SK-N-SH treated with all-trans-retinoic acid at 6 μM for 48 hours (cell line): ENCODE results near the gene FARP1.
A peak's percentile ranks its signal among the peaks of the same experiment; 100 is the strongest.

Source experiments
- ATAC-seq: fragments of 200-7000 bp; cut with Tn5 transposase; 3 replicates; pipeline ENCODE4 v1.9.1; 2020; ENCODE audit warnings: mild to moderate bottlenecking, moderate library complexity
- ARNTL ChIP-seq: fragments of 450-650 bp; formaldehyde crosslinking; IDR thresholded peaks from 2 replicates; pipeline ENCODE4 v1.5.0; 2020; ENCODE audit warnings: low read depth, mild to moderate bottlenecking, moderate library complexity, borderline replicate concordance
- BACH2 ChIP-seq: fragments of 250-450 bp; sonication (Bioruptor Pico); IDR thresholded peaks from 2 replicates; pipeline ENCODE4 v1.9.0; 2021; ENCODE audit warnings: mild to moderate bottlenecking, borderline replicate concordance
- CREB5 ChIP-seq: fragments of 250-450 bp; sonication (Bioruptor Pico); IDR thresholded peaks from 2 replicates; pipeline ENCODE4 v1.5.1; 2020; ENCODE audit warnings: low read depth, mild to moderate bottlenecking, moderate library complexity
- CSDC2 ChIP-seq: fragments of 250-450 bp; sonication (Bioruptor Pico); IDR thresholded peaks from 2 replicates; pipeline ENCODE4 v1.5.0; 2020; ENCODE audit warnings: mild to moderate bottlenecking, moderate library complexity
- CSRNP3 ChIP-seq: fragments of 250-450 bp; sonication (Bioruptor Pico); IDR thresholded peaks from 2 replicates; pipeline ENCODE4 v1.5.1; 2021; ENCODE audit warnings: mild to moderate bottlenecking, moderate library complexity
- GLIS3 ChIP-seq: fragments of 250-450 bp; sonication (Bioruptor Pico); IDR thresholded peaks from 2 replicates; pipeline ENCODE4 v1.5.0; 2020; ENCODE audit warnings: mild to moderate bottlenecking, moderate library complexity
- ISL1 ChIP-seq: fragments of 250-450 bp; sonication (Bioruptor Pico); IDR thresholded peaks from 2 replicates; pipeline ENCODE4 v2.1.2; 2022; ENCODE audit warnings: mild to moderate bottlenecking, moderate library complexity
- OSR1 ChIP-seq: fragments of 250-450 bp; sonication (Bioruptor Pico); IDR thresholded peaks from 2 replicates; pipeline ENCODE4 v1.8.0; 2022; ENCODE audit warnings: moderate library complexity, mild to moderate bottlenecking, inconsistent platforms
- PATZ1 ChIP-seq: fragments of 250-450 bp; sonication (Bioruptor Pico); IDR thresholded peaks from 2 replicates; pipeline ENCODE4 v1.8.0; 2020; ENCODE audit warnings: mild to moderate bottlenecking, moderate library complexity, borderline replicate concordance
- POU6F1 ChIP-seq: fragments of 250-450 bp; sonication (Bioruptor Pico); IDR thresholded peaks from 2 replicates; pipeline ENCODE4 v1.8.0; 2021; ENCODE audit warnings: low read depth, mild to moderate bottlenecking, moderate library complexity, borderline replicate concordance
- PPARA ChIP-seq: fragments of 250-450 bp; sonication (Bioruptor Pico); IDR thresholded peaks from 2 replicates; pipeline ENCODE4 v1.5.0; 2020; ENCODE audit warnings: mild to moderate bottlenecking, borderline replicate concordance
- RARB ChIP-seq: fragments of 250-450 bp; sonication (Bioruptor Pico); IDR thresholded peaks from 2 replicates; pipeline ENCODE4 v1.8.0; 2021; ENCODE audit warnings: mild to moderate bottlenecking, moderate library complexity
- SNAI2 ChIP-seq: fragments of 250-450 bp; sonication (Bioruptor Pico); IDR thresholded peaks from 2 replicates; pipeline ENCODE4 v1.5.0; 2020; ENCODE audit warnings: mild to moderate bottlenecking, moderate library complexity
- TCF4 ChIP-seq: fragments of 250-450 bp; sonication (Bioruptor Pico); IDR thresholded peaks from 2 replicates; pipeline ENCODE4 v1.8.0; 2021; ENCODE audit warnings: mild to moderate bottlenecking, moderate library complexity, borderline replicate concordance
- TOX ChIP-seq: fragments of 250-450 bp; sonication (Bioruptor Pico); IDR thresholded peaks from 2 replicates; pipeline ENCODE4 v1.8.0; 2021; ENCODE audit warnings: mild to moderate bottlenecking, moderate library complexity, borderline replicate concordance
- TSHZ2 ChIP-seq: fragments of 250-450 bp; sonication (Bioruptor Pico); IDR thresholded peaks from 2 replicates; pipeline ENCODE4 v1.5.0; 2020; ENCODE audit warnings: mild to moderate bottlenecking, moderate library complexity
- ZC3H10 ChIP-seq: fragments of 250-450 bp; sonication (Bioruptor Pico); IDR thresholded peaks from 2 replicates; pipeline ENCODE4 v1.5.1; 2021; ENCODE audit warnings: mild to moderate bottlenecking, moderate library complexity
- ZFP3 ChIP-seq: fragments of 250-450 bp; sonication (Bioruptor Pico); IDR thresholded peaks from 2 replicates; pipeline ENCODE4 v1.5.0; 2020; ENCODE audit warnings: mild to moderate bottlenecking, moderate library complexity
- ZNF565 ChIP-seq: fragments of 450-650 bp; formaldehyde crosslinking; conservative IDR thresholded peaks from 2 replicates; pipeline ENCODE4 v1.5.0; 2020; ENCODE audit warnings: low read depth, mild to moderate bottlenecking, moderate library complexity
- ZNF8 ChIP-seq: fragments of 450-650 bp; formaldehyde crosslinking; IDR thresholded peaks from 2 replicates; pipeline ENCODE4 v1.5.0; 2020; ENCODE audit warnings: mild to moderate bottlenecking, moderate library complexity

FARP1 gene

GRCh38 chr13:98401934-98402333 lies 259.0 kb downstream of the FARP1 start:
- TF ChIP-seq OSR1 (CRISPR knock-in tag) (no peak), SNAI2 (no peak), RARB (CRISPR knock-in tag) (no peak), ZC3H10 (CRISPR knock-in tag) (no peak), ZFP3 (CRISPR knock-in tag) (no peak), PPARA (CRISPR knock-in tag) (no peak), TCF4 (CRISPR knock-in tag) (no peak), PATZ1 (CRISPR knock-in tag) (no peak), POU6F1 (CRISPR knock-in tag) (no peak)
- TF ChIP-seq, all 23 proteins: peak for 0
- ATAC-seq, result no peak

GRCh38 chr13:98403076-98403475 lies 260.2 kb downstream of the FARP1 start:
- ATAC-seq, result no peak
- no peak for TF ChIP-seq BACH2 (CRISPR knock-in tag)
- no peak for TF ChIP-seq SNAI2
- no peak for TF ChIP-seq GLIS3 (CRISPR knock-in tag)
- no peak for TF ChIP-seq CSDC2 (CRISPR knock-in tag)
- TF ChIP-seq PPARA (CRISPR knock-in tag), result no peak
- no peak for TF ChIP-seq ZFP3 (CRISPR knock-in tag)
- no peak for TF ChIP-seq ARNTL (CRISPR knock-in tag)
- no peak for TF ChIP-seq TOX (CRISPR knock-in tag)
- TF ChIP-seq ISL1 (CRISPR knock-in tag), result no peak
- TF ChIP-seq ZNF565 (CRISPR knock-in tag), result no peak
- TF ChIP-seq CREB5 (CRISPR knock-in tag), result no peak
- no peak for TF ChIP-seq CSRNP3
- no peak for TF ChIP-seq TSHZ2 (CRISPR knock-in tag)
- TF ChIP-seq TCF4 (CRISPR knock-in tag), result no peak

GRCh38 chr13:98405107-98405571 lies 262.2 kb downstream of the FARP1 start:
- 0 out of 3 replicates have a peak, but pooled peaks have one; percentile 28 for ATAC-seq
- TF ChIP-seq ZC3H10 (CRISPR knock-in tag) (no peak), TCF4 (CRISPR knock-in tag) (no peak), ISL1 (CRISPR knock-in tag) (no peak), PATZ1 (CRISPR knock-in tag) (no peak), ZNF565 (CRISPR knock-in tag) (no peak), SNAI2 (no peak), ZNF8 (CRISPR knock-in tag) (no peak), BACH2 (CRISPR knock-in tag) (no peak), ARNTL (CRISPR knock-in tag) (no peak), RARB (CRISPR knock-in tag) (no peak), TSHZ2 (CRISPR knock-in tag) (no peak), POU6F1 (CRISPR knock-in tag) (no peak), OSR1 (CRISPR knock-in tag) (no peak)
